K562 (cell line): ENCODE data around the gene TMEM33. TPM values are rescaled to one million over a fixed set of nuclear protein-coding genes. Genes with fewer than 3 reads are reported as not detected.

Source experiments
- ATAC-seq: fragments of 200-7000 bp; cut with Tn5 transposase; 3 replicates; pipeline ENCODE4 v1.9.1; 2020; ENCODE audit warnings: moderate library complexity
- BruUV-seq: library from RNA; stranded (reverse); fragments of 400-500 nt; replicated peaks from 2 replicates; lab custom pipeline; 2021; lab: Mats Ljungman, UMichigan
- CTCF ChIA-PET: fragments of 300-600 bp; formaldehyde crosslinking; extraction: SDS; loops from one replicate; lab custom pipeline; 2021; ENCODE audit warnings: low intra/inter-chr PET ratio; lab: Yijun Ruan, JAX
- POLR2A ChIA-PET: fragments of 300-600, 350-650 bp; sonication (Branson Sonifier 250); formaldehyde crosslinking; extraction: SDS; loops from one replicate; lab custom pipeline; 2021; ENCODE audit warnings: antibody characterized with exemption, inconsistent platforms; lab: Yijun Ruan, JAX
- DNase-seq, 4 experiments: peaks; one replicate each; pipeline versions ENCODE4 v3.0.0 to v3.0.0-alpha.2; 2011 to 2018; ENCODE audit warnings: low spot score in 3 of 4, mixed read lengths in 3 of 4; ENCODE audit errors: extremely low read depth in 1 of 4
- FAIRE-seq: peaks from 2 replicates; lab custom pipeline; 2011; peaks lifted over from hg19 to GRCh38; lab: Jason Lieb, UNC
- H2AFZ ChIP-seq: 2 replicates; pipeline ENCODE4 v1.6.0; 2011; ENCODE audit warnings: low read depth, low read length, control low read depth, inconsistent platforms
- H3K27ac ChIP-seq: fragments of 200-600 bp; 3 replicates; pipeline ENCODE4 v1.8.0; 2011; ENCODE audit warnings: low read depth, mild to moderate bottlenecking, control low read depth, inconsistent platforms, low read length, moderate library complexity, mixed read lengths; ENCODE audit errors: extremely low read depth
- H3K27me3 ChIP-seq, 2 experiments: fragments of 300-600 bp in 1 of 2; 2 replicates in 1 of 2; 3 replicates in 1 of 2; pipeline versions ENCODE4 v1.6.0 to v1.8.0; 2011; ENCODE audit warnings: inconsistent platforms in 2 of 2, low read length in 2 of 2, mild to moderate bottlenecking in 1 of 2, mixed read lengths in 1 of 2, moderate library complexity in 1 of 2; ENCODE audit not compliant: control insufficient read depth in 2 of 2, insufficient read depth in 2 of 2
- H3K36me3 ChIP-seq: fragments of 300-600 bp; 3 replicates; pipeline ENCODE4 v1.8.0; 2011; ENCODE audit warnings: mild to moderate bottlenecking, low read length, inconsistent platforms; ENCODE audit not compliant: control insufficient read depth, insufficient read depth
- H3K4me1 ChIP-seq, 2 experiments: fragments of 200-600 bp in 1 of 2; replicated peaks in 1 of 2; 2 replicates in 1 of 2; 3 replicates in 1 of 2; pipeline versions ENCODE4 v1.5.1 to v1.8.0; 2011; ENCODE audit warnings: inconsistent platforms in 2 of 2, low read length in 2 of 2, mild to moderate bottlenecking in 1 of 2, mixed read lengths in 1 of 2, moderate library complexity in 1 of 2; ENCODE audit not compliant: control insufficient read depth in 2 of 2, insufficient read depth in 2 of 2
- H3K4me2 ChIP-seq: 2 replicates; pipeline ENCODE4 v1.6.1; 2011; ENCODE audit warnings: low read length, control low read depth, inconsistent platforms, mixed read lengths; ENCODE audit not compliant: insufficient read depth
- H3K4me3 ChIP-seq: fragments of 200-600 bp; sonication (generic), shearing (Covaris generic); 2 replicates; pipeline ENCODE4 v1.5.1; 2016; ENCODE audit warnings: control low read depth, inconsistent platforms
- H3K79me2 ChIP-seq: fragments of 200-600 bp; 3 replicates; pipeline ENCODE4 v1.8.0; 2011; ENCODE audit warnings: low read length, inconsistent platforms; ENCODE audit not compliant: control insufficient read depth, insufficient read depth
- H3K9ac ChIP-seq, 2 experiments: 2 replicates each; pipeline versions ENCODE4 v1.6.0 to v1.6.1; 2011; ENCODE audit warnings: low read depth in 2 of 2, low read length in 2 of 2, control low read depth in 1 of 2, inconsistent platforms in 1 of 2, mild to moderate bottlenecking in 1 of 2, mixed read lengths in 1 of 2; ENCODE audit not compliant: insufficient read depth in 1 of 2
- H3K9me1 ChIP-seq: one replicate; pipeline ENCODE4 v1.6.0; 2011; ENCODE audit warnings: inconsistent platforms, mild to moderate bottlenecking, low read length, moderate library complexity; ENCODE audit not compliant: control insufficient read depth, insufficient read depth
- H3K9me3 ChIP-seq: replicated peaks from 2 replicates; pipeline ENCODE4 v1.5.1; 2011; ENCODE audit warnings: low read depth, low read length, inconsistent platforms; ENCODE audit not compliant: control insufficient read depth, insufficient read depth
- H4K20me1 ChIP-seq: replicated peaks from 2 replicates; pipeline ENCODE4 v1.6.1; 2011; ENCODE audit warnings: low read length, inconsistent platforms, mixed read lengths; ENCODE audit not compliant: control insufficient read depth, insufficient read depth
- BCOR ChIP-seq: fragments of 450-650 bp; IDR thresholded peaks from 2 replicates; pipeline ENCODE4 v1.6.1; 2016
- CBFA2T3 ChIP-seq: fragments of 450-650 bp; IDR thresholded peaks from 2 replicates; pipeline ENCODE4 v1.6.1; 2017
- MEIS2 ChIP-seq: fragments of 450-650 bp; IDR thresholded peaks from 2 replicates; pipeline ENCODE4 v1.6.1; 2014; ENCODE audit warnings: mild to moderate bottlenecking; ENCODE audit not compliant: partially characterized antibody
- SMC3 ChIP-seq: conservative IDR thresholded peaks from 2 replicates; pipeline ENCODE4 v1.6.1; 2011; ENCODE audit warnings: low read depth, low read length, improper control_type of control experiment; ENCODE audit not compliant: insufficient read depth
- ZFP36 ChIP-seq: fragments of 150-350 bp; IDR thresholded peaks from 2 replicates; pipeline ENCODE4 v1.6.1; 2018; ENCODE audit warnings: low read length, low read depth; ENCODE audit not compliant: partially characterized antibody
- ZNF140 ChIP-seq: fragments of 250-450 bp; sonication (Bioruptor Pico); IDR thresholded peaks from 2 replicates; pipeline ENCODE4 v1.8.0; 2021; ENCODE audit warnings: moderate library complexity, mild to moderate bottlenecking, inconsistent platforms
- WGBS: fragments of 100-300 bp; shearing (Covaris generic); methylation state at CpG from one replicate; pipeline ENCODE4 v1.1.6; 2016; ENCODE audit warnings: low coverage, mixed read lengths; ENCODE audit not compliant: insufficient coverage; ENCODE audit errors: missing lambda C conversion rate; 5-methylcytosine and 5-hydroxymethylcytosine counted together
- in situ Hi-C: fragments of 300-500 bp; cut with MboI; formaldehyde crosslinking; loops from 4 replicates; pipeline ENCODE4 v1.15.0; 2018; ENCODE audit warnings: inconsistent platforms, mixed read lengths
- intact Hi-C: fragments of 100-400 bp; cut with micrococcal nuclease; formaldehyde crosslinking; loops from 2 replicates; pipeline ENCODE4 v1.14.2; 2022
- polyA plus RNA-seq, 8 experiments: library from polyadenylated mRNA; depleted of rRNA in 4 of 8; stranded (reverse) in 5 of 8; unstranded in 3 of 8; fragments of >200 nt; fragmentation: Nextera tagmentation in 2 of 8; fragmentation: Illumina TruSeq in 1 of 8; extraction: Ambion mirVana in 2 of 8; extraction: Trizol in 1 of 8; gene quantifications; 2 replicates each; pipeline versions ENCODE4 v1.2.1 to v1.2.3, GENCODE V29; 2011 to 2014; ENCODE audit warnings: inconsistent platforms in 1 of 8, missing spikeins in 1 of 8
- total RNA-seq, 7 experiments: library from RNA; depleted of rRNA in 6 of 7; stranded (reverse); fragments of >200 nt in 6 of 7; fragmentation: Illumina TruSeq in 2 of 7; extraction: Trizol in 2 of 7; gene quantifications; 2 replicates each; pipeline versions ENCODE4 v1.2.1 to v1.2.3, GENCODE V29; 2011 to 2021; ENCODE audit warnings: low replicate concordance in 1 of 7
- TF ChIP-seq, protein P1 (sequence below), 2 experiments: fragments of 450-650 bp; IDR thresholded peaks; 2 replicates each; pipeline ENCODE4 v1.6.1; 2016
- TF ChIP-seq, protein P2 (sequence below), 2 experiments: fragments of 450-650 bp in 1 of 2; sonication (generic) in 1 of 2; formaldehyde crosslinking in 1 of 2; IDR thresholded peaks in 1 of 2; conservative IDR thresholded peaks in 1 of 2; 2 replicates each; pipeline versions ENCODE4 v1.6.1 to v1.8.1; 2016 to 2023; ENCODE audit warnings: mild to moderate bottlenecking in 2 of 2, moderate library complexity in 2 of 2, inconsistent platforms in 1 of 2, missing genetic modification reagents in 1 of 2
- TF ChIP-seq, protein P3 (sequence below): fragments of 450-650 bp; IDR thresholded peaks from 2 replicates; pipeline ENCODE4 v1.6.1; 2016; ENCODE audit warnings: low read depth

TMEM33 gene
- total and polyA plus RNA-seq, 9 of the 15 experiments (the other 6 are each of a cell fraction or from before 2014, with no cell fraction given): 16.8 to 85.9 (median 67.9) TPM

DNA sequence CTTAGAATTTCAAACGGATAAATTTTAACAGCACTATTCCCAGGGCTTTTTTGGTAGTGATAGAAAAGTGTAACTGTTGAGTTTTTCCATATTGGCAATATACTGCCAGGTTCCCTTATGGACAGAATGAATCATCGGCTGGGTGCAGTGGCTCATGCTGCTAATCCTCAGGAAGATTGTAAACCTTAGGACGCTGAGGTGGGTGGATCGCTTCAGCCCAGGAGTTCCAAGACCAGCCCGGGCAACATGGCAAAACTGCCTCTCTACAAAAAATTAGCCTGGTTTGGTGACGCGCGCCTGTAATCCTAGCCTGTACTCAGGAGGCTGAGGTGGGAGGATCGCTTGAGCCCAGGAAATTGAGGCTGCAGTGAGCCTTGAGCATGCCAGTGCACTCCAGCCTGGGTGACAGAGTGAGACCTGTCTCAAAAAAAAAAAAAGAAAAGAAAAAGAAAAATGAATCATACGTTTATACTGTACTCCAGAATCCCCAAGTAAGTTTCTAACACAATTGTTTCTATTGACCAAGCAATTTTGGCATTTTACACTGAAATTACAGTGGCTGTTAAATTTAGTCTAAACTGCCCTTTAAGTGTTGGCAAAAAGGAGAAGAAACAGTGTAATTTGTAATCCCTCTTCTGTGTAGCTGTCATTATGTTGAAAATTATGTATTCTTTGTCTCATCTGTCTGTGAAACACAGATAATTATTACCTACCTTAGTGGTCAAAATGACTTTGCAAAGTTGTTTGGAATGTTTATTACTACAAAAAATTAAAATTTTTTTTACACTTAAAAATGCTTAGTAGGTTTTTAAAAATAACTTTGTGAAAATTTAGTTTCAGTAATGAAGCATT lies 56.9 kb downstream of the TMEM33 start:
- H3K4me2 ChIP-seq: peak overlapping the region; percentile 95
- ATAC-seq (peak; percentile 14), FAIRE-seq (no peak), DNase-seq (peak in 1 of 4 experiments; percentile 42)
- 0 out of 2 replicates have a peak overlapping the region, but pooled peaks have one; percentile 13 for H2AFZ ChIP-seq
- H3K36me3 ChIP-seq: peaks cover 2% of the 10 kb centered on the region; the same call in 1 of the 3 replicates
- in situ Hi-C loops: no loop called here
- no TSS peak for BruUV-seq
- no peaks in the 10 kb centered on the region for H3K27me3 ChIP-seq
- H3K4me3 ChIP-seq: peak overlapping the region; percentile 92
- no peaks in the 10 kb centered on the region for H3K9me1 ChIP-seq
- WGBS: 16% methylated on average over 10 of the region's 10 CpGs
- intact Hi-C loops: loop anchor here (5.0 kb wide), 1 partner anchor 55 kb away; the partner anchor contains the start of gene TMEM33
- H4K20me1 ChIP-seq: peaks cover 6% of the 10 kb centered on the region; the same call in 1 of the 2 replicates
- peak overlapping the region; percentile 87 for H3K27ac ChIP-seq
- peaks cover 47% of the 10 kb centered on the region for H3K79me2 ChIP-seq
- H3K4me1 ChIP-seq: peaks cover 8 to 9% of the 10 kb centered on the region in 2 experiments; a peak in 4 of 5 replicates
- ChIA-PET POLR2A (interaction anchor here (2.3 kb wide), 1 partner anchor 20 kb away, joined by 5 read pairs; no protein-coding TSS in a partner anchor), CTCF (no interaction called here)
- no peaks in the 10 kb centered on the region for H3K9me3 ChIP-seq
- peak overlapping the region; percentile 85 to 89 for H3K9ac ChIP-seq
- TF ChIP-seq, protein P1, sequence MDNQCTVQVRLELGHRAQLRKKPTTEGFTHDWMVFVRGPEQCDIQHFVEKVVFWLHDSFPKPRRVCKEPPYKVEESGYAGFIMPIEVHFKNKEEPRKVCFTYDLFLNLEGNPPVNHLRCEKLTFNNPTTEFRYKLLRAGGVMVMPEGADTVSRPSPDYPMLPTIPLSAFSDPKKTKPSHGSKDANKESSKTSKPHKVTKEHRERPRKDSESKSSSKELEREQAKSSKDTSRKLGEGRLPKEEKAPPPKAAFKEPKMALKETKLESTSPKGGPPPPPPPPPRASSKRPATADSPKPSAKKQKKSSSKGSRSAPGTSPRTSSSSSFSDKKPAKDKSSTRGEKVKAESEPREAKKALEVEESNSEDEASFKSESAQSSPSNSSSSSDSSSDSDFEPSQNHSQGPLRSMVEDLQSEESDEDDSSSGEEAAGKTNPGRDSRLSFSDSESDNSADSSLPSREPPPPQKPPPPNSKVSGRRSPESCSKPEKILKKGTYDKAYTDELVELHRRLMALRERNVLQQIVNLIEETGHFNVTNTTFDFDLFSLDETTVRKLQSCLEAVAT (IDR thresholded peaks at IDR 0.05): 0 out of 4 replicates have a peak, but pooled peaks of 1 of the 2 experiments have one; percentile 22
- peak; percentile 64 for TF ChIP-seq MEIS2
- peak; percentile 60 for TF ChIP-seq ZFP36
- TF ChIP-seq, protein P2, sequence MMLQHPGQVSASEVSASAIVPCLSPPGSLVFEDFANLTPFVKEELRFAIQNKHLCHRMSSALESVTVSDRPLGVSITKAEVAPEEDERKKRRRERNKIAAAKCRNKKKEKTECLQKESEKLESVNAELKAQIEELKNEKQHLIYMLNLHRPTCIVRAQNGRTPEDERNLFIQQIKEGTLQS (IDR thresholded peaks at IDR 0.05): peak; percentile 44
- TF ChIP-seq, protein P2 (CRISPR knock-in tag; conservative IDR thresholded peaks at IDR 0.05): no peak
- TF ChIP-seq CBFA2T3: peak; percentile 5; the same call in 1 of the 2 replicates
- 0 out of 2 replicates have a peak, but pooled peaks have one; percentile 18 for TF ChIP-seq BCOR
- TF ChIP-seq, protein P3, sequence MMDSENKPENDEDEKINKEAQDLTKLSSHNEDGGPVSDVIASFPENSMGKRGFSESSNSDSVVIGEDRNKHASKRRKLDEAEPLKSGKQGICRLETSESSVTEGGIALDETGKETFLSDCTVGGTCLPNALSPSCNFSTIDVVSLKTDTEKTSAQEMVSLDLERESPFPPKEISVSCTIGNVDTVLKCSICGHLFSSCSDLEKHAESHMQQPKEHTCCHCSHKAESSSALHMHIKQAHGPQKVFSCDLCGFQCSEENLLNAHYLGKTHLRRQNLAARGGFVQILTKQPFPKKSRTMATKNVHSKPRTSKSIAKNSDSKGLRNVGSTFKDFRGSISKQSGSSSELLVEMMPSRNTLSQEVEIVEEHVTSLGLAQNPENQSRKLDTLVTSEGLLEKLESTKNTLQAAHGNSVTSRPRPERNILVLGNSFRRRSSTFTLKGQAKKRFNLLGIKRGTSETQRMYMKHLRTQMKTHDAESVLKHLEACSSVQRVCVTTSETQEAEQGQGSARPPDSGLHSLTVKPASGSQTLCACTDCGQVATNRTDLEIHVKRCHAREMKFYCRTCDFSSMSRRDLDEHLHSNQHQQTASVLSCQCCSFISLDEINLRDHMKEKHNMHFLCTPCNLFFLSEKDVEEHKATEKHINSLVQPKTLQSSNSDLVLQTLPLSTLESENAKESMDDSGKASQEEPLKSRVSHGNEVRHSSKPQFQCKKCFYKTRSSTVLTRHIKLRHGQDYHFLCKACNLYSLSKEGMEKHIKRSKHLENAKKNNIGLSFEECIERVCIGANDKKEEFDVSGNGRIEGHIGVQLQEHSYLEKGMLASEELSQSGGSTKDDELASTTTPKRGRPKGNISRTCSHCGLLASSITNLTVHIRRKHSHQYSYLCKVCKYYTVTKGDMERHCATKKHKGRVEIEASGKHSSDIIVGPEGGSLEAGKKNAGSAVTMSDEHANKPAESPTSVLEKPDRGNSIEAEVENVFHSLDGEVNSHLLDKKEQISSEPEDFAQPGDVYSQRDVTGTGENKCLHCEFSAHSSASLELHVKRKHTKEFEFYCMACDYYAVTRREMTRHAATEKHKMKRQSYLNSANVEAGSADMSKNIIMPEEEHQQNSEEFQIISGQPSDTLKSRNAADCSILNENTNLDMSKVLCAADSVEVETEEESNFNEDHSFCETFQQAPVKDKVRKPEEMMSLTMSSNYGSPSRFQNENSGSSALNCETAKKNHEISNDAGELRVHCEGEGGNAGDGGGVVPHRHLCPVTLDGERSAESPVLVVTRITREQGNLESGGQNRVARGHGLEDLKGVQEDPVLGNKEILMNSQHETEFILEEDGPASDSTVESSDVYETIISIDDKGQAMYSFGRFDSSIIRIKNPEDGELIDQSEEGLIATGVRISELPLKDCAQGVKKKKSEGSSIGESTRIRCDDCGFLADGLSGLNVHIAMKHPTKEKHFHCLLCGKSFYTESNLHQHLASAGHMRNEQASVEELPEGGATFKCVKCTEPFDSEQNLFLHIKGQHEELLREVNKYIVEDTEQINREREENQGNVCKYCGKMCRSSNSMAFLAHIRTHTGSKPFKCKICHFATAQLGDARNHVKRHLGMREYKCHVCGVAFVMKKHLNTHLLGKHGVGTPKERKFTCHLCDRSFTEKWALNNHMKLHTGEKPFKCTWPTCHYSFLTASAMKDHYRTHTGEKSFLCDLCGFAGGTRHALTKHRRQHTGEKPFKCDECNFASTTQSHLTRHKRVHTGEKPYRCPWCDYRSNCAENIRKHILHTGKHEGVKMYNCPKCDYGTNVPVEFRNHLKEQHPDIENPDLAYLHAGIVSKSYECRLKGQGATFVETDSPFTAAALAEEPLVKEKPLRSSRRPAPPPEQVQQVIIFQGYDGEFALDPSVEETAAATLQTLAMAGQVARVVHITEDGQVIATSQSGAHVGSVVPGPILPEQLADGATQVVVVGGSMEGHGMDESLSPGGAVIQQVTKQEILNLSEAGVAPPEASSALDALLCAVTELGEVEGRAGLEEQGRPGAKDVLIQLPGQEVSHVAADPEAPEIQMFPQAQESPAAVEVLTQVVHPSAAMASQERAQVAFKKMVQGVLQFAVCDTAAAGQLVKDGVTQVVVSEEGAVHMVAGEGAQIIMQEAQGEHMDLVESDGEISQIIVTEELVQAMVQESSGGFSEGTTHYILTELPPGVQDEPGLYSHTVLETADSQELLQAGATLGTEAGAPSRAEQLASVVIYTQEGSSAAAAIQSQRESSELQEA: peak; percentile 51; the same call in 1 of the 2 replicates
- no peak for TF ChIP-seq ZNF140 (CRISPR knock-in tag)
- TF ChIP-seq SMC3: no peak
